EL (cell line): Measurements from ENCODE around the gene EMILIN2.
A peak's percentile ranks its signal among the peaks of the same experiment; 100 is the strongest.
"Not testable (repeated sequence)": the region's sequence is repeated elsewhere in the genome, so short reads cannot be mapped to it uniquely, and the experiment has no call there.

Source experiments
- DNase-seq: peaks from one replicate; pipeline ENCODE4 v3.0.0-alpha.2; 2016

Gene EMILIN2

DNA sequence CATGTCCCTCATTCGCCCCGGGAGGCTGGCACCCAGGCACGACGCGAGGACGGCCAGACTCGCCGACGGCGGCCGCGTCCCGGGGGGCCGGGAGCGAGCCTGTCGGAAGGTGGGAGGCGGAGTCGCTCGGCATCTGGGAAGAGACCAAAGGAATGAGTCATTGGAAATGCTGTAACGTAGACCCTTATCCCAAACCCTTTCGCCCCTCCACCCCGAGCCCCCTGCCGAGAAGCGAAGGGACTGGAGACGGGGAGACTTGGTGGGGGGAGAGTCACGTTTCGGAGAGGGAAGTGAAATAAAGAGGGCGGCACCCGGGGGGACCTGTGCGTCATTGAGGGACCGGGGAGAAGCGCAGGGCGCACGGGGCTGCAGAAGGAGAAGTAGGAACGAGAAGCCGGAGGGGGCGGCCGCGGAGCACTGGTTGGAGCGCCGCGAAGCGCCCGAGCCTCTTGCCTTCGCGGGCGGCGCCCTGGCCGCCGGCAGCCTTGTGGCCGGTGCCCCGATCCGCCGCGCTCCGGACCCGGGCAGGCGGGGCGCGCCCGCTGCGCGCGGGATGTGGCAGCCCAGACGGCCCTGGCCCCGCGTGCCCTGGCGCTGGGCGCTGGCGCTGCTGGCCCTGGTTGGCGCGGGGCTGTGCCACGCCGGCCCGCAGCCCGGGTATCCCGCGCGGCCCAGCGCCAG lies at the start of gene EMILIN2:
EMILIN2 (plus strand) TSS at position 371 of the 681 bp plus-strand sequence; CDS start at position 554, 183 bp downstream.
- peak; percentile 68 for DNase-seq

- no peak for DNase-seq
Observed at GRCh38 chr18:2797951-2798350, 48.9 kb upstream of the EMILIN2 start.

GRCh38 chr18:2799369-2799768 lies 47.4 kb upstream of the EMILIN2 start:
- DNase-seq: no peak

DNA sequence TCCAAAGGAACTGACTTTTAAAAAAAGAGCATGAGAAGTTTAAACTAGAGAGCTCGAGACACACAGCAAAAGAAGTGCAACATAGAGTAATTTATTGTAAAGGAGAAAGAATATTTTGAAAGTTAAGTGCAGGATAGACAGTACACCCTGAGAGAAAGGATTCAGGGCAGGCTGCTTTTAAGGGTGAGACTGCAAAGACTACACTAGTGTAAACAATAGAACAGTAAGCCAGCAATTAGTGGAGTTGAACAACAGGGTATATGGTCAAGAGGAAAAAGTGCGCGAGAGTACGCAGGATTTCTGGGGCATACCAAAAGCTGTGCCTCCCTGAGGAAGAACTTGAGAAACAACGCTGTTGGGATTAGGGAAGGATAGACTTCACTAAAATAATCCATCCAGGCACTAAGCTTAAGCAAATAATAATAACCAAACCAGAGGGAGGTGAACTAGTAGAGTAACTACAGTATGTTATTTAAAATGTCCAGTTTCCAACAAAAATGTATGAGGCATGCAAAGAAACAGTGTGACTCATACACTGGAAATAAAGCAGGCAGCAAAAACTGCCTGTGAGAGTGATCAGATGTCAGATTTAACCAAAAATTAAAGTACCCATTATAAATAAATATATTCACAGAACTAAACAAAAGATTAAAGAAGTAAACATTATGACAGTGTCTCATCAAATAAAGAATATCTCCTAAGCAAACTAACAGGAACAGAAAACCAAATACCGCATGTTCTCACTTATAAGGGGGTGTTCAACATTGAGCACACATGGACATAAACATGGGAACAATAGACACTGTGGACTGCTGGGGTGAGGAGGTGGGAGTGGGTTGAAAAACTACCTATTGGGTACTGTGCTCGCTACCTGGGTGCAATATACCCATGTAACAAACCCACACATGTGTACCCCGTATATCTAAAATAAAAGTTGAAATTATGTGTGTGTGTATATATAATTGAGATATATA lies 40.5 kb upstream of the EMILIN2 start:
- DNase-seq: peak; percentile 26

DNA sequence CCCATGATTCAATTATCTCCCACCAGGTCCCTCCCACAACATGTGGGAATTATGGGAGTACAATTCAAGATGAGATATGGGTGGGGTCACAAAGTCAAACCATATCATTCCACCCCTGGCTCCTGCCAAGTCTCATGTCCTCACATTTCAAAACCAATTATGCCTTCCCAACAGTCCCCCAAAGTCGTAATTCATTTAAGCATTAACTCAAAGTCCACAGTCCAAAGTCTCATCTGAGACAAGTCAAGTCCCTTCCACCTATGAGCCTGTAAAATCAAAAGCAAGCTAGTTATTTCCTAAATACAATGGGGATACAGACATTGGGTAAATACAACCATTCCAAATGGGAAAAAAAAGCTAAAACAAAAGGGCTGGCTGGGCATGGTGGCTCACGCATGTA lies 38.2 kb upstream of the EMILIN2 start:
- DNase-seq: not testable (repeated sequence)

DNA sequence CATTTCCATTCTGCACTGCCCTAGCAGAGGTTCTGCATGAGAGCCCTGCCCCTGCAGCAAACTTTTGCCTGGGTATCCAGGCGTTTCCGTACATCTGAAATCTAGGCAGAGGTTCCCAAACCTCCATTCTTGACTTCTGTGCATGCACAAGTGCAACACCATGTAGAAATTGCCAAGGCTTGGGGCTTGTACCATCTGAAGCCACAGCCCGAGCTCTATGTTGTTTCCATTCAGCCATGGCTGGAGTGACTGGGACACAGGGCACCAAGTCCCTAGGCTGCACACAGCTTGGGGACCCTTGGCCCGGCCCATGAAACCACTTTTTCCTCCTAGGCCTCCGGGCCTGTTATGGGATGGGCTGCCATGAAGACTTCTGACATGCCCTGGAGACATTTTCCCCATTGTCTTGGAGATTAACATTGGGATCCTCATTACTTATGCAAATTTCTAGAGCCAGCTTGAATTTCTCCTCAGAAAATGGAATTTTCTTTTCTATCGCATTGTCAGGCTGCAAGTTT lies 37.1 kb upstream of the EMILIN2 start:
- DNase-seq: not testable (repeated sequence)

- no peak for DNase-seq
Observed at GRCh38 chr18:2811416-2811815, 35.4 kb upstream of the EMILIN2 start.

DNA sequence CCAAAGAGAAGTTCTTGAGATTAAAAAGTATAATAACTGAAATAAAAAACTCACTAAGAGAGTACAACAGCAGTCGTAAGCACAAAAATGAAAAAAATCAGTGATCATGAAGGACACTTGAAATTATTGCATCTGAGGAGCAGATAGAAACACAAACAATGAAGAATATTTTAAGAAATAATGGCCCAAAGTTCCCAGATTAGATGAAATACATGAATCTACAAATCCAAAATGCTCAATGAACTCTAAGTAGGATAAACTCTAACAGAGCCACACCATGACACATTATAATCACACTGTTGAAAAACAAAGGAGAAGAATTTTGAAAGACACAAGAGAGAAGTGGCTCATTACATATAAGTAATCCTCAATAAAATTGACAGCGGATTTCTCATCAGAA lies 31.9 kb upstream of the EMILIN2 start:
- DNase-seq: no peak

DNA sequence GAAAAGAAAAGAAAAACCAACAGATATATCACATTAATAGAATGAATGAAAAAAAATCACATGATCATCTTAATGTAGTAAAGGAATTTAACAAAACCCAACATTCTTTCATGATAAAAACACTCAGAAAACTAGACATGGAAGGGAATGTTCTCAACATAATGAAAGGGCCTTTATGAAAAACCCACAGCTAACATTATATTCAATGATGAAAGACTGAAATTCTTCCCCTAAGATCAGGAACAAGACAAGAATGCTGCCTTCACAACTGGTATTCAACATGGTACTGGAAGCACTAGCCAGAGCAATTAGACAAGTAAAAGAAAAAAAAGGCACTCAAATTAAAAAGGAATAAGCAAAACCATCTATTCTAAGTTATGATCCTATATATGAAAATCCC lies 28.5 kb upstream of the EMILIN2 start:
- DNase-seq: no peak

GRCh38 chr18:2821695-2822094 lies 25.1 kb upstream of the EMILIN2 start:
- no peak for DNase-seq

DNA sequence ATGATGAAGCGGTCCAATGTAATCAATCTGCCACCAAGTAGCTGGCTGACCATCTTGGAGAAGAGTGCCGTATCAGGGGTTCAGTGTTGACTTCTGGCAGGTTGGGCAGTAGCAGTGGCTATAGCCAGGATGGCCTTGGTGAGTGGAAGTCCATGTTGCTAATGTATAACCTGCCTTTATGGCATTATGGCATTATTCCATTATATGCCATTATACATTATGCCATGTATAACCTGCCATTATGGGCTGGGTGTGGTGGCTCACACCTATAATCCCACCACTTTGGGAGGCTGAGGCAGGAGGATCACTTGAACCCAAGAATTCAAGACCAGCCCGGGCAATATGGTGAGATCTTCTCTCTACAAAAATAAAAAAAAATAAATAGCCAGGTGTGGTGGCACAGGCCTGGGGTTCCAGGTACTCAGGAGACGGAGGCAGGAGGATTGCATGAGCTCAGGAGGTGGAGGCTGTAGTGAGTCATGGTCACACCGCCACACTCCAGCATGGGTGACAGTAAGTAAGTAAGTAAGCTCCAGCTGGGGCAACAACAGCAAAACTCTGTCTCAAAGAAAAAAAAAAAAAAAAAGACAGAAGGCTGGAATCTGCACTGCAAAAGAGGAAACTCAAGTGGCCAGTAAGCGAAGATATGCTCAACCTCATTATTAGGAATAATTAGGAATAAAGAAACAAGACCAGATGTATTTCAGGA lies 24.4 kb upstream of the EMILIN2 start:
- DNase-seq: no peak

DNA sequence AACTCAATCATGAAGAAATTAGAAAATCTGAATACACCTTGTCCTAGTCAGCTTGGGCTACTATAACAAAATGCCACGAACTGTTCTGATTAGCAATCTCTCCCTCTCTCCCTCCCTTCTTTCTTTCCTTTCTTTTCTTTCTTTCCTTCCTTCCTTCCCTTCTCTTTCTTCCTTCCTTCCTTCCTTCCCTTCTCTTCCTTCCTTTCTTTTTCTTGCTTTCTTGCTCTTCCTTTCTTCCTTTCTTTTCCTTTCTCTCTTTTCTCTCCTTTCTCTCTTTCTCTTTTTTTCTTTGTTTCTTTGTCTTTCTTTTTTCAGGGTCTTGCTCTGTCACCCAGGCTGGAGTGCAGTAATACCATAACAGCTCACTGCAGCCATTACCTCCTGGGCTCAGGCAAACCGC lies 23.6 kb upstream of the EMILIN2 start:
- no peak for DNase-seq

GRCh38 chr18:2823966-2824365 lies 22.8 kb upstream of the EMILIN2 start:
- no peak for DNase-seq

- DNase-seq: no peak
Observed at GRCh38 chr18:2824865-2825264, 21.9 kb upstream of the EMILIN2 start.

- DNase-seq: no peak
Observed at GRCh38 chr18:2825613-2826175, 21.1 kb upstream of the EMILIN2 start.

DNA sequence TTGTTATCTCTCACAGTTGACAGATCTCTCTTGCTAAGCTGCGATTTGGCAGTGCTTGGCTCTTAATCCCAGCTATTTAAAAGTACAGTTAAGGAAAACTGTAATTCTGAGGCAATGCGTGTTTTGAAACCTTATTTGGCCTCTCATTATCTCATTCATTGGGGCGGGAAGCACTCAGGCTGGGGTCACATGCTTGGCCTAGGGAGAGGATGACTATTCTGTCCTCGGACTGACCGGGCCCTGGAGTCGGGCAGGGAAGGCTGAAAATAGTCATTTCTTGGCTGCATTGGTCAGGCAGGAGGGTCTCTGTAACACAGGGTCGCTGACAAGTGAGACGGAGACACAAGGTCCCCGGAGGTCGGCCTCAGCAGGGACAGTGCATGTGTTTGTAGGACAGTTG lies 20.2 kb upstream of the EMILIN2 start:
- no peak for DNase-seq

DNA sequence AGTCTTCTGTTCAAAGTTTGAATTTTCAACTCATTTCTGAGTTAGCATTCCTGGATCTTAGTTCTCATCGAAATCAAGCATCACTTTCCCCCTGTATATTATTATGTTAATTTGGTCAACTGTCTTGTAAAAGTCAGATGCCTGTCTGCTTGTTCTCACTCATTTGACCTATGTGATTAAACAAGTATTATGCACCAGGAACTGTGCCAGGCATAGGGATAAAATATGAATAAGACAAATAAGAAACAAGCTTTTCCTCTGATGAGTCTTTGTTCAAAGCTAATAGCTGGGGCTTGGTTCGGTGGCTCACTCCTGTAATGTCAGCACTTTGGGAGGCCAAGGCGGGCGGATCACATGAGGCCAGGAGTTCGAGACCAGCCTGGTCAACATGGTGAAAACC lies 19.7 kb upstream of the EMILIN2 start:
- DNase-seq: no peak

- DNase-seq: not testable (repeated sequence)
Observed at GRCh38 chr18:2836118-2836517, 10.7 kb upstream of the EMILIN2 start.

DNA sequence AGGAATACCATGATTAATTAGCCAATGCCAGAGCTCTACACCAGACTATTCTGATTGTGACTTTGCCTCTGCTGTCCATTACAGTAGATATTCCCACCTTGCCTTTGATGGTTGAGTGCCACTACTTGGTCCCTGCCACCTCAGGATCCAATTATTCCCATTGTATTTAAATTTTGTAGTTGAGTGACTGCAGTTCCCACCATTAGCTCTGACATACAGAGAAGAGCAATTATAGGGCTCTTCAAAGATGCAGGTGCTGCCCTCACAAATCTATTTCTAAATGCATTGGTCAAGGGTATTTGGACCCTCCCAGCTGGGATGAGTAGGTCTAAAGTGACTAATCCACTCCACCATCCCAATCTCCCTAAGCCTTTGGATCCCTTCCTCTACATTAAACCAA lies 9.5 kb upstream of the EMILIN2 start:
- not testable (repeated sequence) for DNase-seq

GRCh38 chr18:2839202-2839601 lies 7.6 kb upstream of the EMILIN2 start:
- DNase-seq: no peak

GRCh38 chr18:2840521-2840920 lies 6.3 kb upstream of the EMILIN2 start:
- no peak for DNase-seq

- no peak for DNase-seq
Observed at GRCh38 chr18:2843146-2843545, 3.7 kb upstream of the EMILIN2 start.

GRCh38 chr18:2845172-2845571 lies 1.6 kb upstream of the EMILIN2 start:
- no peak for DNase-seq
